HUES48 (cell line): ENCODE data around the gene KLK3.

Experiments
- H3K27ac ChIP-seq: one replicate; pipeline ENCODE4 v1.7.0; 2013; ENCODE audit warnings: low read depth, low read length, inconsistent platforms
- H3K27me3 ChIP-seq: 2 replicates; pipeline ENCODE4 v1.6.1; 2013; ENCODE audit warnings: mild to moderate bottlenecking, low read length; ENCODE audit not compliant: control insufficient read depth, insufficient read depth
- H3K36me3 ChIP-seq: 2 replicates; pipeline ENCODE4 v1.6.1; 2013; ENCODE audit warnings: low read length; ENCODE audit not compliant: control insufficient read depth, insufficient read depth
- H3K4me1 ChIP-seq: 2 replicates; pipeline ENCODE4 v1.6.1; 2013; ENCODE audit warnings: mild to moderate bottlenecking, low read length; ENCODE audit not compliant: control insufficient read depth, insufficient read depth
- H3K4me3 ChIP-seq: 2 replicates; pipeline ENCODE4 v1.5.1; 2013; ENCODE audit warnings: mild to moderate bottlenecking, low read depth, low read length
- H3K9ac ChIP-seq: 2 replicates; pipeline ENCODE4 v1.6.1; 2013; ENCODE audit warnings: mild to moderate bottlenecking, low read depth, low read length, moderate library complexity
- H3K9me3 ChIP-seq: 2 replicates; pipeline ENCODE4 v1.6.1; 2013; ENCODE audit warnings: low read length; ENCODE audit not compliant: control insufficient read depth, insufficient read depth

Gene KLK3

DNA sequence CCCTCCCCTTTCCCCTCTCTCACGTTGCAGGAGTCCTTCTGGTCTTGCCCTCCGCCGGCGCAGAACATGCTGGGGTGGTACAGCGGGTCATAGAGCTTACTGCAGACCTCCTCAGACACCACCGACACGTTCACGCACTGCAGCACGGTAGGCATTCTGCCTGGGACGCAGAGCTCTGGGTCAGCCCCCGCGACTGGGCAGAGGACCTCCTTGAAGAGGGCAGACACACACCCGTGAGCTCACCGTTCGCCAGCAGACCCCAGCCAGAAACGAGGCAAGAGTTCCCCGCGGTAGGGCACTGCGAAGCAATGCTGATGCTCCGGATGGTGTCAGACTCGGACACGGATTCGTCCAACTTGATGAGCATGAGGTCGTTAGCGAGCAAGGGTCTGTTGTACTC lies 53.6 kb downstream of the KLK3 start:
- H3K27ac ChIP-seq = no peak overlapping the region
- H3K4me3 ChIP-seq = no peak overlapping the region
- peaks cover 3% of the 10 kb centered on the region; the same call in 1 of the 2 replicates for H3K4me1 ChIP-seq
- H3K27me3 ChIP-seq = peaks cover 50% of the 10 kb centered on the region
- H3K36me3 ChIP-seq = no peaks in the 10 kb centered on the region
- no peaks in the 10 kb centered on the region for H3K9me3 ChIP-seq
- H3K9ac ChIP-seq = no peak overlapping the region

DNA sequence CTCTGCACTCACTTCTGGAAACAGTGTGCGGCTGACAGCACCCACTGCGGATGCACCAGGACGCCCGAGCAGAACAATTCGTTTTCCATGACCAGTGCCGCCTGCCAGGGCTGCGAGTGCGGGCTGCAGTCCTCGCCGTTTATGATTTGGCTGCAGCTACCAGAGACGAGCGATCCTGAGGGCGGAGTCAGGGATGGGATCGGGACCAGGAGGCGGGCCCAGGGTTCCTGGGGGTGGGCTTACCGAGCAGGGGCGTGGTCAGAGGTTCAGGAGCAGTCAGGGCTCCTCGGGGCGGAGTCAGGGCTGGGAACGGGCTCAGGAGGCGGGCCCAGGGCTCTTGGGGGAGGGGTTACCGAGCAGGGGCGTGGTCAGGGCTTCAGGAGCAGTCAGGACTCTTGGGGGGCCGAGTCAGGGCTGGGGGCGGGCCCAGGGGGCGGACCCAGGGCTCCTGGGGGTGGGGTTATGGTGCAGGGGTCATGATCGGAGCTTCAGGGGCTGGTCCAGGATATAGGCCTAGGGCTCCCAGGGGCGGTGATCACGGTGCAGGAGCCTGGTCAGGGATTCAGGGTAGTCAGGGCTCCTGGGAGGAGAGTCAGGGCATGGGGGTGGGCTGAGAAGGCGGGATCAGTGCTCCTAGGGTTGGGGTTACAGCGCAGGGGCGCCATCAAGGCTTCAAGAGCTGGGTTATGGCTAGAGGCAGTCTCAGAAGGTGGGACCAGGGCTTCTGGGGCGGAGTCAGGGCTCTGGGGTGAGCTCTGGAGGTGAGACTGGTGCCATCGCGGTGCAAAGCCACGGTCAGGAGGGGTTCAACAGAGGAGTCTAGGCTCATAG lies 54.7 kb downstream of the KLK3 start:
- no peak overlapping the region for H3K27ac ChIP-seq
- no peaks in the 10 kb centered on the region for H3K36me3 ChIP-seq
- peak overlapping the region; percentile 75 for H3K4me3 ChIP-seq
- no peaks in the 10 kb centered on the region for H3K9me3 ChIP-seq
- H3K27me3 ChIP-seq = peaks cover 54% of the 10 kb centered on the region
- no peak overlapping the region for H3K9ac ChIP-seq
- peaks cover 3% of the 10 kb centered on the region; the same call in 1 of the 2 replicates for H3K4me1 ChIP-seq
